DMS153 treated with DMSO at 0.1 percent for 48 hours (cell line): ENCODE data around the gene RALA.
"Not testable (repeated sequence)": the region's sequence is repeated elsewhere in the genome, so short reads cannot be mapped to it uniquely, and the experiment has no call there.

ENCODE experiments used
- DNase-seq: peaks from one replicate; lab custom pipeline; 2025; ENCODE audit not compliant: unreplicated experiment; lab: John Stamatoyannopoulos, UW

The RALA gene

DNA sequence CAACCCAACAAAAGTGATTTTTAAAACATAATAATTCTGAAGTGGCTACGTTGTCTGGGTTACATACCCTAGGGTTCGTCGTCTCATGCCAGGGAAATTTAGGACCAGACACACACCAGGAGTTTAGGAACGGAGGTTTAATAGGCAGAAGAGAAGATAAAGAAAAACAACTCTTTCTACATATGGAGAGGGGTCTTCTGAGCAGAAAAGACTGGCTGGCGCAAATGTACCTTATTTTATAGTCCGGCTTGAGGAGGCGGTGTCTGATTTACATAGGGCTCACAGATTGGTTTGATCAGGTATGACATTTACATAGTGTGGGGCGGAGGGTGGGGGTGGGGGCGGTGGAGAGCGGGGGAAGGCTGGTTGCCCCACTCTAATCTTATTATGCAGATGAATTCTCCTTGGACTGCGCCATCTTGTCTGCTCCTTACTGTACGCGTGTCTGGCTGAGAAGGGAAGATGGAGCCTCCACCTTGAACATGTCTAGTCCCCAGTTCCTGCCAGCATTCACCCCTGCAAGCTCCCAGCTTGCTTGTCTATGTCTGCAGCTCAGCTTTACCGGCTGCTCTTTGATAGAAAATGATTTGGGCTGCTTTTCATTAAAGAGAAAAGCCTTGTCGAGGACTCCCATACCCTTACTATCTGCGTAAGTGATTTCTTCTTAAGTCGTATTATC is 98.7 kb downstream of the RALA start:
- no peak for DNase-seq

DNA sequence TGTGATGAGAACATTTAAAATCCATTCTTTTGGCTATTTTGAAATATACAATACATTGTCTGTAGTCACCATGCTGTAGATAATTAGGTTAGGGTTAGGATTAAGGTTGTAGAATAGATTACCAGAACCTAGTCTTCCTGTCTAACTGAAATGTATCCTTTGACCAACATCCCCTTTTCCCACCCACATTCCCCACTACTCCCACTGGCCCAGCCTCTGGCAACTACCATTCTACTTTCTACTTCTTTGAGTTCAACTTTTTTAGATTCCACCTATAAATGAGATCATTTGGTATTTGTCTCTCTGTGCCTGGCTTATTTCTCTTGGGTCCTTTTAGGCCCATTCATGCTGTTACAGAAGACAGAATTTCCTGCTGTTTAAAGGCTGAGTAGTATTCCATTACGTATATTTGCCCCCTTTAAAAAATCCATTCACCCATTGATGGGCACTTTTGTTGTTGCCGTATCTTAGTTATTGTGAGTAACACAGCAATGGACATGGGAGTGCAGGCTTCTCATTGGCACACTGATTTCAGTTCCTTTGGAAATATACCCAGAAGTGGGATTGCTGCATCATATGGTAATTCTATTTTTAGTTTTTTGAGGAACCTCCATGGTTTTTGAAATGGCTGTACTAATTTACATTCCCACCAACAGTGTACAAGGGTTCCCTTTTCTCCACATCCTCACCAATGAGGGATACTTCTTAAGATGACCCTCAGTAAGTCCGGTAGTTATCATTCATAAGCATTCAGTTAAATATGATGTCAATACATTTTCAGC is 104.0 kb downstream of the RALA start:
- no peak for DNase-seq

DNA sequence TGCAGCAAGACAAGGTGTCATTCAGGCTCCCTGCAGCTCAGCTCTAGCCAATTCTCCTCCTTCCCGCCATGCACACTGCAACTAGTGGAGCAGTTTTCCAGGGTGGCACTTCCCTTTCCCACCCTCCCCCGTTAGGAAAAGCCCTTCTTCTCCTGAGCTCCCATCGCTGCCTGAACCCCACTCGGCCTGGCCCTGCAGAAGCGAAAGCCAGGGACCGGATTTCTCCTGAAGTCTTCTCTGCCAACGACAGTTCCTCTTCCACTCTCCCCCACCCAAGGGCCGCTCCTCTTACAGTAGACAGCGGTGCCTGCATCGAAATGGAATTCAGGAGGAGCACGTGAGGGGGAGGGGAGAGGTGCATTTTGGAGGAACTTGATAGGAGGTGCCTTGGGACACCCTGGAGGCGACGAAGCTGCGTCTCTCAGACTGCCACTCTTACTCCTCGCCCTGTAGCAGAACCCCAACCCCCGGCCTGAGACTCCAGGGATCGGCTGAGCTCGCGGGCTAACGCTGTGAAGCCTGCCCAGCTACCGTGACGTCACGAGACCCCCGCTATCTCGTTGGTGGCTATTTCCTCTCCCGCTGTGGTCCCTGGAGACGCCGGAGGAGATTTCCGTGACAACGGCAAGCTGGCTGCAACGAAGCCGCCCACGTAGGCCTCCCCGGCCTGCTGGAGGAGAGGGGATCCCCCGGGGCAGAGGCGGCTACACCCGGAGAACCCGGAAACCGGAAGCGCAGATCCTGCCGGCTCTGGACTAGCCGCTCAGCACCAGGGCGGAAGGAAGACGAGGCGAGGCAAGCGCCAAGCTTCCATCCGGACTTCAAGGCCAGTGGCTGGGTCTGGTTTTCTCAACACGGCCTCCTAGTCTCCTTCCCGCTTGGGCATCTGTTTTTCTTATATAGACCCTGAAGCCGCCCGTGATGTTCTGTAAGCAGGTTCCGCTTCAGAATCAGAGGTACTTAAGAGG is 109.7 kb downstream of the RALA start:
- DNase-seq = peak; percentile 97

DNA sequence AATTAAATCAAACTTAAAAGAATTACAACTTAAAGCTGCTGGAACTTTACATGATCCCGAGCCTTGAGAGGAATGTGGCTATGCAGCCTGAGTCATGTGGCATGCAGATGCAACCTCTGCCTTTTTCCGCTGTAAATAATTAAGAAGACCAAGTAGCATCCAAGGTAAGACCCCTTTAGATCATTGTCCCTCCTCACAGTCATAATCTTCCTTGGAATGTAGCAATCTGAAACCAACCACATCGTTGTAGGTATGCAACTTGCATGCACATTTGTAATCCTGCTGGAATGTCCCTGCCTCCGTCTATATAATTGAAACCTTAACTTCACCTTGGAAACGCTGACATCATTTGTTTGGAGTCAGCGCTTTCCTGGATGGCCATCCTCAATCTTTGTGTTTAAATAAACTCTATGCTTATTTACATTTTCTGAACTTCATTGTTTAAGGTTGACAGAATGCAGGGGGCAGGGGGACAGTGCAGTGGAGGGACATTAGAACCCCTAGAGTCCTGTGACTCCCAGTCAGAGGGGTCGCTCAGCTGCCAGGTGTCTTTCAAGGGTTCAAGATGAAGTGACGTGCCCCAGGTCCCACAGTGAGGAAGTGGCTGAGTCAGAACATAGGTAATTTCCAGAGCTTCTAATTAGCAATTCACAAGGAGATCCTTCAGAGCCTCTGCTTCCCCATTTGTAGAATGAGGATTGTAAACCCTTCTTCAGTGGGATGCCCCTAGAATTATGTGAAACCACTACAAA is 110.7 kb downstream of the RALA start:
- peak; percentile 42 for DNase-seq

DNA sequence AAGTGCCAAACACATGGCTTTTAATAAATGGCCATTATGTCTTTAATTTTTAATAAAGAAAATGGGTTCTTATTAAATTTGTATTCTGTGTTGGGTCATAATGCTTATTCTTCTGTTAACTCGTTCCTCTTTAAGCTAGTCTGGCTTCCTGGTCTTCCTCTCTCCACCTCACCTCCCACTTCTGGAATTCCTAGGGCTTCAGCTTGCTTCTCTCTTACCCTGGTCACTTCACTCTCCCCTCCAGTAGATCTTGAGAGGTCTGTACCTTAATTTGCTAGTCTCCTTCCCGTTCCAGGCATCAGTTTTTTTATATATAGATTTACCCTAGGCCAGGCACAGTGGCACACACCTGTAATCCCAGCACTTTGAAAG is 111.2 kb downstream of the RALA start:
- no peak for DNase-seq

DNA sequence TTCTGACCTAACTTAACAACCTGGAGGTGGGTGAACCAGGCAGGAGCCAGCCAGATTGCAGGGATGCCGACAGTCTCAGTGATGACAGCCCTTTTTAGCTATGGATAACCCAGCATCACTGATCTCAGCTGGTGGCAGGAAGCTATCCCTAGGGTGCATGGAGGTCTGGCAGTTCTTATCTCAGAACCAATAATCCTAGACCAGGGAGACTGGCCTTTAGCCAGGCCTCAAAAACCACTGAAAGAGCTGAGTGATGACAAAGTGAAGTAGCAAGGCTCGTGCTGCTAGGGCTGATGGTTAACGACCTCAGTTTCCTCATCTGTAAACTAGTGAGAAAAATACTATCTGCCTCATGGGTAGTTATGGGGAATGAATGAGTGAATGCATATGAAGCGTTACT is 112.5 kb downstream of the RALA start:
- DNase-seq = no peak

- DNase-seq = peak; percentile 47
Observed at GRCh38 chr7:39741942-39742623, 118.7 kb downstream of the RALA start.

DNA sequence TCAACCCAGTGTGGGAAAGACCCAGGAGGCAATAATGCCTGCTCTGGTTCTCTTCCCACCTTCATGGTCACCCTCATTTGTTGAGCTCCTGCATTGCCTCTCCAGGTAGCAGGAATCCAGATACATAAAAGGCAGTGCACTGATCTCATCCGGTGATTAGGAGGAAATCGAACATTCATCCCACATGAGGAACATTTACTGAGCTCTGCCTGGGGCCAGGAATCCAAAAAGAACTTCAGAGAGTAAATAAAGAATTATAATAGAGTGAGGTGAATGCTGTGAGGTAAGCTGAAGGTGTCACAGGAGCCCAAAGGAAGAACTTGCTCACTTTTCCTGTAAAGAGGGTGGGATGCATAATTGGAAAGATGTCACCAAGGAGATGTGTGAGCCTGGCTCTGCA is 121.2 kb downstream of the RALA start:
- DNase-seq = no peak

- DNase-seq = no peak
Observed at GRCh38 chr7:39745320-39745719, 121.9 kb downstream of the RALA start.

DNA sequence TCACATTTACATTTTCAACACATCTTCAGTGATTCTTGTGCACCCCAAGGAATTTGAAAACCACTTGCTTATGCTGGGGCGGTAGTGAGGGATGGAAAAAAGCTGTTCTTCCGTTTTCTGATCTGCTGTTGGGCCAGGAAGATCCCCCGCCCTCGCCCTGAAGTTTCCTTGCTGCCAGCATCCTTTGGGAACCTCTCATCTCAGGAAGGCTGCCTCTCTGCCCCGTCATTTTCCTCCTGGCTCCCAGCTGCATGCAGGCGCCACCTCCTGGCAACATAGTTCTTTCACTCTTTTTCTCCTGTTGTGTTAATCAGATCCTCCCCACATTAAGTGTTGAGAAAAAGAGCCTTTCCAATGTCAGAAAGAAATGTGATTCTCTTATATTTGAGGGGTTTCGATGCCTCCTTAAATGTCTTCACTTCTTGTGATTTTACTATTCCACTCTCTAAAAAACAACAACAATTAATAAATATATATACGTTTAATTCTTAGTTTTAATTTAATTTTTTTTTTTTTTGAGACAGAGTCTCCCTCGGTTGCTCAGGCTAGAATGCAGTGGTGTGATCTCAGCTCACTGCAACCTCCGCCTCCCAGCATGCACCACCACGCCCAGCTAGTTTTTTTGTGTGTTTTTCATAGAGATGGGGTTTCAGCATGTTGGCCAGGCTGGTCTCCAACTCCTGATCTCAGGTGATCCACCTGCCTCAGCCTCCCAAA is 122.9 kb downstream of the RALA start:
- peak; percentile 91 for DNase-seq

GRCh38 chr7:39749177-39749576 is 125.8 kb downstream of the RALA start:
- no peak for DNase-seq

DNA sequence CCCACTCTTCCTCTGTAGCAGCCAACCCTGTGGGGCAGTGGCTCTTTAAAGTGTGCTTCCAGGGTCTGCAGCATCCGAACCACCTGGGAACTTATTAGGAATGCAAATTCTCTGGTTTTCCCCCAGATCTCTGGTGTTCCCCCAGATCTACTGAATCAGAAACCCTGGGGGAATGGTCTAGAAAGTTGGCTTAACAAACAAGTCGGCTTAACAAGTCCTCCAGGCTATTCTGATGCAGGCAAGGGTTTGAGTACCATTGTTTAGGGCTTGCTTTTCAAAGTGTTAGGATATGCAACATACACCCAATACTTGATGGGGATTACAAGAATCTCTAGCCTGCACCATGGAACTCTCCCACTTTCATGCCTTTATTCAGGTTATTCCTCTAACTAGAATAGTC is 126.3 kb downstream of the RALA start:
- no peak for DNase-seq

GRCh38 chr7:39750253-39751077 is 127.1 kb downstream of the RALA start:
- DNase-seq = no peak

GRCh38 chr7:39753237-39753636 is 129.9 kb downstream of the RALA start:
- DNase-seq = not testable (repeated sequence)

DNA sequence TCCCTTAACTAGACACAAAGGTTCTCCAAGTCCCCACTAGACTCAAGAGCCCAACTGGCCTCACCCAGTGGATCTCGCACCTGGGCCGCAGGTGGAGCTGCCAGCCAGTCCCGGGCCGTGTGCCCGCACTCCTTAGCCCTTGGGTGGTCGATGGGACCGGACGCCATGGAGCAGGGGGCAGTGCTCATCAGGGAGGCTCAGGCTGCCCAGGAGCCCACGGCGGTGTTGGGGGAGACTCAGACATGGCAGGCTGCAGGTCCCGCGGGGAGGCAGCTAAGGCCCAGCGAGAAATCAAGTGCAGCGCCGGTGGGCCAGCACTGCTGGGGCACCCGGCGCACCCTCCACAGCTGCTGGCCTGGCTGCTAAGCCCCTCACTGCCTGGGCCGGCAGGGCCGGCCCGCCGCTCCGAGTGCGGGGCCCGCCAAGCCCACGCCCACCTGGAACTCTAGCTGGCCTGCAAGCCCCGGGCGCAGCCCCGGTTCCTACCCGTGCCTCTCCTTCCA is 130.5 kb downstream of the RALA start:
- no peak for DNase-seq

GRCh38 chr7:39754326-39755120 is 131.2 kb downstream of the RALA start:
- no peak for DNase-seq

GRCh38 chr7:39757604-39758003 is 134.2 kb downstream of the RALA start:
- DNase-seq = no peak
